K562 (cell line): Measurements from ENCODE around the gene POLRMT. TPM values are rescaled to one million over a fixed set of nuclear protein-coding genes. Genes with fewer than 3 reads are reported as not detected.
A peak's percentile ranks its signal among the peaks of the same experiment; 100 is the strongest.
"Not testable (repeated sequence)": the region's sequence is repeated elsewhere in the genome, so short reads cannot be mapped to it uniquely, and the experiment has no call there.

Source experiments
- ATAC-seq: fragments of 200-7000 bp; cut with Tn5 transposase; 3 replicates; pipeline ENCODE4 v1.9.1; 2020; ENCODE audit warnings: moderate library complexity
- BruUV-seq: library from RNA; stranded (reverse); fragments of 400-500 nt; replicated peaks from 2 replicates; lab custom pipeline; 2021; lab: Mats Ljungman, UMichigan
- CTCF ChIA-PET: fragments of 300-600 bp; formaldehyde crosslinking; extraction: SDS; loops from one replicate; lab custom pipeline; 2021; ENCODE audit warnings: low intra/inter-chr PET ratio; lab: Yijun Ruan, JAX
- POLR2A ChIA-PET: fragments of 300-600, 350-650 bp; sonication (Branson Sonifier 250); formaldehyde crosslinking; extraction: SDS; loops from one replicate; lab custom pipeline; 2021; ENCODE audit warnings: antibody characterized with exemption, inconsistent platforms; lab: Yijun Ruan, JAX
- DNase-seq, 4 experiments: peaks; one replicate each; pipeline versions ENCODE4 v3.0.0 to v3.0.0-alpha.2; 2011 to 2018; ENCODE audit warnings: low spot score in 3 of 4, mixed read lengths in 3 of 4; ENCODE audit errors: extremely low read depth in 1 of 4
- FAIRE-seq: peaks from 2 replicates; lab custom pipeline; 2011; peaks lifted over from hg19 to GRCh38; lab: Jason Lieb, UNC
- H2AFZ ChIP-seq: 2 replicates; pipeline ENCODE4 v1.6.0; 2011; ENCODE audit warnings: low read depth, low read length, control low read depth, inconsistent platforms
- H3K27ac ChIP-seq: fragments of 200-600 bp; 3 replicates; pipeline ENCODE4 v1.8.0; 2011; ENCODE audit warnings: low read depth, mild to moderate bottlenecking, control low read depth, inconsistent platforms, low read length, moderate library complexity, mixed read lengths; ENCODE audit errors: extremely low read depth
- H3K27me3 ChIP-seq, 2 experiments: fragments of 300-600 bp in 1 of 2; 2 replicates in 1 of 2; 3 replicates in 1 of 2; pipeline versions ENCODE4 v1.6.0 to v1.8.0; 2011; ENCODE audit warnings: inconsistent platforms in 2 of 2, low read length in 2 of 2, mild to moderate bottlenecking in 1 of 2, mixed read lengths in 1 of 2, moderate library complexity in 1 of 2; ENCODE audit not compliant: control insufficient read depth in 2 of 2, insufficient read depth in 2 of 2
- H3K36me3 ChIP-seq: fragments of 300-600 bp; 3 replicates; pipeline ENCODE4 v1.8.0; 2011; ENCODE audit warnings: mild to moderate bottlenecking, low read length, inconsistent platforms; ENCODE audit not compliant: control insufficient read depth, insufficient read depth
- H3K4me1 ChIP-seq, 2 experiments: fragments of 200-600 bp in 1 of 2; replicated peaks in 1 of 2; 2 replicates in 1 of 2; 3 replicates in 1 of 2; pipeline versions ENCODE4 v1.5.1 to v1.8.0; 2011; ENCODE audit warnings: inconsistent platforms in 2 of 2, low read length in 2 of 2, mild to moderate bottlenecking in 1 of 2, mixed read lengths in 1 of 2, moderate library complexity in 1 of 2; ENCODE audit not compliant: control insufficient read depth in 2 of 2, insufficient read depth in 2 of 2
- H3K4me2 ChIP-seq: 2 replicates; pipeline ENCODE4 v1.6.1; 2011; ENCODE audit warnings: low read length, control low read depth, inconsistent platforms, mixed read lengths; ENCODE audit not compliant: insufficient read depth
- H3K4me3 ChIP-seq: fragments of 200-600 bp; sonication (generic), shearing (Covaris generic); 2 replicates; pipeline ENCODE4 v1.5.1; 2016; ENCODE audit warnings: control low read depth, inconsistent platforms
- H3K79me2 ChIP-seq: fragments of 200-600 bp; 3 replicates; pipeline ENCODE4 v1.8.0; 2011; ENCODE audit warnings: low read length, inconsistent platforms; ENCODE audit not compliant: control insufficient read depth, insufficient read depth
- H3K9ac ChIP-seq, 2 experiments: 2 replicates each; pipeline versions ENCODE4 v1.6.0 to v1.6.1; 2011; ENCODE audit warnings: low read depth in 2 of 2, low read length in 2 of 2, control low read depth in 1 of 2, inconsistent platforms in 1 of 2, mild to moderate bottlenecking in 1 of 2, mixed read lengths in 1 of 2; ENCODE audit not compliant: insufficient read depth in 1 of 2
- H3K9me1 ChIP-seq: one replicate; pipeline ENCODE4 v1.6.0; 2011; ENCODE audit warnings: inconsistent platforms, mild to moderate bottlenecking, low read length, moderate library complexity; ENCODE audit not compliant: control insufficient read depth, insufficient read depth
- H3K9me3 ChIP-seq: replicated peaks from 2 replicates; pipeline ENCODE4 v1.5.1; 2011; ENCODE audit warnings: low read depth, low read length, inconsistent platforms; ENCODE audit not compliant: control insufficient read depth, insufficient read depth
- H4K20me1 ChIP-seq: replicated peaks from 2 replicates; pipeline ENCODE4 v1.6.1; 2011; ENCODE audit warnings: low read length, inconsistent platforms, mixed read lengths; ENCODE audit not compliant: control insufficient read depth, insufficient read depth
- ZBTB33 ChIP-seq: sonication (generic); formaldehyde crosslinking; IDR thresholded peaks from 2 replicates; pipeline ENCODE4 v1.8.1; 2023; ENCODE audit warnings: mild to moderate bottlenecking, missing genetic modification reagents
- ZBTB9 ChIP-seq: fragments of 450-650 bp; formaldehyde crosslinking; IDR thresholded peaks from 2 replicates; pipeline ENCODE4 v1.4.0; 2020; ENCODE audit warnings: mild to moderate bottlenecking, moderate library complexity
- WGBS: fragments of 100-300 bp; shearing (Covaris generic); methylation state at CpG from one replicate; pipeline ENCODE4 v1.1.6; 2016; ENCODE audit warnings: low coverage, mixed read lengths; ENCODE audit not compliant: insufficient coverage; ENCODE audit errors: missing lambda C conversion rate; 5-methylcytosine and 5-hydroxymethylcytosine counted together
- in situ Hi-C: fragments of 300-500 bp; cut with MboI; formaldehyde crosslinking; loops from 4 replicates; pipeline ENCODE4 v1.15.0; 2018; ENCODE audit warnings: inconsistent platforms, mixed read lengths
- intact Hi-C: fragments of 100-400 bp; cut with micrococcal nuclease; formaldehyde crosslinking; loops from 2 replicates; pipeline ENCODE4 v1.14.2; 2022
- polyA plus RNA-seq, 8 experiments: library from polyadenylated mRNA; depleted of rRNA in 4 of 8; stranded (reverse) in 5 of 8; unstranded in 3 of 8; fragments of >200 nt; fragmentation: Nextera tagmentation in 2 of 8; fragmentation: Illumina TruSeq in 1 of 8; extraction: Ambion mirVana in 2 of 8; extraction: Trizol in 1 of 8; gene quantifications; 2 replicates each; pipeline versions ENCODE4 v1.2.1 to v1.2.3, GENCODE V29; 2011 to 2014; ENCODE audit warnings: inconsistent platforms in 1 of 8, missing spikeins in 1 of 8
- total RNA-seq, 7 experiments: library from RNA; depleted of rRNA in 6 of 7; stranded (reverse); fragments of >200 nt in 6 of 7; fragmentation: Illumina TruSeq in 2 of 7; extraction: Trizol in 2 of 7; gene quantifications; 2 replicates each; pipeline versions ENCODE4 v1.2.1 to v1.2.3, GENCODE V29; 2011 to 2021; ENCODE audit warnings: low replicate concordance in 1 of 7

POLRMT gene
- total and polyA plus RNA-seq, 9 of the 15 experiments (the other 6 are each of a cell fraction or from before 2014, with no cell fraction given) = 30.3 to 144 (median 68.0) TPM

GRCh38 chr19:603779-604178, 29.6 kb downstream of the POLRMT start:
- in situ Hi-C loops, H3K27me3 ChIP-seq, H4K20me1 ChIP-seq, H3K9me1 ChIP-seq, CTCF ChIA-PET, H3K9ac ChIP-seq, H3K27ac ChIP-seq, BruUV-seq, H2AFZ ChIP-seq, H3K79me2 ChIP-seq, H3K36me3 ChIP-seq, H3K4me3 ChIP-seq, H3K9me3 ChIP-seq, H3K4me2 ChIP-seq: not testable (repeated sequence)
- 85% methylated on average over 14 of the region's 20 CpGs for WGBS
- POLR2A ChIA-PET = interaction anchor here (1.0 kb wide), 2 partner anchors 10 to 19 kb away, joined by 3 to 8 read pairs; no protein-coding TSS in a partner anchor
- TF ChIP-seq ZBTB9 (CRISPR knock-in tag) (peak; percentile 63; the same call in 1 of the 2 replicates), ZBTB33 (CRISPR knock-in tag) (peak; percentile 96)
- peaks cover 0 to 48% of the 10 kb centered on the region in 2 experiments; a peak in 2 of 5 replicates for H3K4me1 ChIP-seq
- peak; percentile 19 for FAIRE-seq
- DNase-seq = peak; percentile 23 to 71 (median 63)
- intact Hi-C loops = loop anchor here (2.0 kb wide), 2 partner anchors 29 to 53 kb away; no protein-coding TSS in a partner anchor
- peak; percentile 31 for ATAC-seq

GRCh38 chr19:603302-603639, 30.1 kb downstream of the POLRMT start:
- FAIRE-seq, H3K9ac ChIP-seq, CTCF ChIA-PET, ATAC-seq, DNase-seq, H2AFZ ChIP-seq, H3K36me3 ChIP-seq, H3K27me3 ChIP-seq, H3K9me3 ChIP-seq, H4K20me1 ChIP-seq, in situ Hi-C loops, H3K9me1 ChIP-seq, H3K79me2 ChIP-seq, H3K27ac ChIP-seq, BruUV-seq, intact Hi-C loops, POLR2A ChIA-PET, H3K4me2 ChIP-seq, H3K4me3 ChIP-seq: not testable (repeated sequence)
- 86% methylated on average over 8 of the region's 13 CpGs for WGBS
- peaks cover 0 to 44% of the 10 kb centered on the region in 2 experiments; a peak in 2 of 5 replicates for H3K4me1 ChIP-seq
